OCI-M1 (cell line): ENCODE data around the gene ADAM19.

Experiments
- DNase-seq: peaks from one replicate; lab custom pipeline; 2025; lab: John Stamatoyannopoulos, UW

Gene ADAM19

DNA sequence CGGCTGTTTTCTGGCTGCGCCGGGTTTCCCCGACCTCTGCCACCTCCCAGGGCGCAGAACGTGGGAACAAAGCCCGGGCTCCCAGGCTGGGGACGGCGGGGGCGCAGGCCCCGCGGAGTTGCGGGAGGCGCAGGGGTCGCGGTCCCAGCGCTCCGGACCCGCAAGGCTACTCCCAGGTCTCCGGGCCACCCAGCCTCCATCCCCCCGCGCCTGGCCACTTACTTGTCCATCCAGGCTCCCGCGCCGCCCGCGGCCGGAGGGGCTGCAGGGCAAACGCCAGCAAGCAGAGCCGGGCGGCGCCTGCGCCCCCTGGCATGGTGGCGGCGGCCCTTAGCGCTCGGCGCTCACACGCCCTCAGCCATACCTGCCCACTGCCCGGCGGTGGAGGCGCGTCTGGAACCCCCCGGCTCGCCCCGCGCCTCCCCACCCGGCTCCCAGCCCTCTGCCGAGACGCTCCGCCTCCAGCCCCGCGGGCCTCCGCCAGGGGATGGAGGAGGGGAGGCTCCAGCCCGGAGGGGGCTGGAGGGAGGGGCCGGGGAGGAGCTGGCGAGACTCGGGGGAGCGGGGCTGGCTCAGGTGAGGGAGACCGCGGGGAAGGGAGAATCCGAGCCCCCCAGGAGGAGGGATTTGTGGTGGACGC lies at the start of gene ADAM19:
Gene ADAM19, minus strand, starts transcription at position 395 of the 640 bp plus-strand sequence. Its CDS starts 79 bp downstream, at position 316.
- no peak for DNase-seq

- peak; percentile 22 for DNase-seq
These were observed 48.6 kb upstream of the ADAM19 start for GRCh38 chr5:157624144-157624543.

- DNase-seq, result no peak
These were observed 45.2 kb upstream of the ADAM19 start for GRCh38 chr5:157620776-157621175.

DNA sequence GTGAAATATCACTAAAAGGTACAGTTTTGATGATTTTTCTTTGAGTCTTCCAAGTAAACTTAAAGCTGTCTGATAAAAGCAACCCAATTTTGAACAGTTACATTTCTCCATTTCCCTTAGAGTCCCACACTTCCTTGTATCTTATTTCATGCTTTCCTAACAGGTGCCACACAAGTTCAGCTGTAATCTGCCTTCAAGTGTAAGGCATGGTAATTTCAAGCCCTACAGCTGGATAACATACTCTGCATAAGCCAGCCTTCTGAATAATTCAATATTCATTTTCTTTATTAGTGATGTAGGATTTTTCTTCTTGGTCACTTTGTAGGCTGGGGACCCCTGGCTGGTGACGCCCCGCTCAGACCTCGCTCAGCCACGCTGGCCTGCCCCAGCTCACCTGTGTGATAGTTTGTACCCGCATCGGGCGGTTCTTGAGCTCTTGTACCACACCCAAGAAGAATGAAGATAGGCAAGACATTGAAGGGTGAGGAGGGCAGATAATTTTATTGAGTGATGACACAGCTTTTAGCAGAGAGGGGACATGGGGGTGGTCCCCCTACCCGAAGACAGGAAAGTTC lies 42.7 kb upstream of the ADAM19 start:
- DNase-seq, result no peak

GRCh38 chr5:157616785-157617184 lies 41.2 kb upstream of the ADAM19 start:
- no peak for DNase-seq

- peak; percentile 35 for DNase-seq
These were observed 38.0 kb upstream of the ADAM19 start for GRCh38 chr5:157613385-157614245.

- DNase-seq, result no peak
These were observed 37.0 kb upstream of the ADAM19 start for GRCh38 chr5:157612581-157612980.

DNA sequence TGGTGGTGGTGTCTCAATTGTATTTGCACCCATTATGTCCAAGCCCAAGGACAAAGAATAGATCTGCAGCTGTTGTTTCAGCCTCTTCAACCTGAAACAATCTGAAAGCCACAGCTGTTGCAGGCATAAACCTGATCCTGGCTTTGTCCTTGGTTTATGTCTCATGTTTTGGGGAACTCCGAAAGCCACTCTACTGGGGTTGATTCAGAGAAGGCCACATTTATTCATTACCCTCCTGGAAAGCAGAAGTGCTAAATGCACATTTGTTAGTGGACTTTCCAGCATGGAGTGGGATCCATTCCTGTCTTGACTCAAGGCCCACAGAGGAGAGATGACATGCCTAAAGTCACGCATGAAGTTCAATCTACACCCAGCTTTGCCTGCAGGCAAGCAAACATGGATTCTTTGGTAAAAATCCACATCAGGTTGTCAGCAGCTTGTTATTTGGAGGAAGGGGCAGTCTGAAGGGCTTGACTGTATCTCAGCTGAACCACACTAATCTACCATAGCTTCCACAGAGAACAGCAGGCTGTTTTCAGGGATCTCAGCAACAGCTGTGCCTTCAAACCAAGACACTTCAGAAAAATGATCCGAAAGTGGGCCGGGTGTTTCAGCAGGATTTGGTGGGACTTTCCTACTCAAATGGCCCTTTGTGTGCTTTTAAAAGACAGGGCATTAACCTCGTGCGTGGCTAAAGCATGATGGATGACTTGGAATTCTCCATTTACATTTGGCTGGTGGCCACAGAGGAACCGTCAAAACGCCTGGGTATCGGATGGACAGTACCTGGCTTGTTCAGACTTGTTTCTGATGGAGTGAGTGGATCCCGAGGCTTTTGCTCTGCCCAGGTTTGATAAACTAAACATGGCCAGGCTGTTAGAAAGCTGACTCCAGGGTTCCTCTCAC lies 36.2 kb upstream of the ADAM19 start:
- peak; percentile 24 for DNase-seq

DNA sequence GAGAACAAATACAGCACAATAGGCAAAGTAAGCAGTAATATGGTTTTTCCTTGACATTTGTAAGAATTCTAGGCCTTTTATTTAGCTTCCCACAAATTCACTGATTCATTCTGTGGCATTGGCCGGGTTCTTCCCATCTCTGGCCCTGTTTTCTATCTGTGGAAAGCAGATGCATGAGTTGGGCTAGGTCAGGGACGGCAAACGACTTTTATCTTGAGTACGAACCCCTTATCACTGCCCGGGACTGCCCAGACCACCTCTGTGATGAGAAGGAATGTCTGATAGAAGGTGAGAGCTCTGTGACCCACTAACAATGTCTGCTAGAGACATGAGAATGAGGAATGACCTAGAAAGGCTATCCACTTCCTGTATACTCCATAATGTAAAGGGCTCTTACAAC lies 35.4 kb upstream of the ADAM19 start:
- DNase-seq, result peak; percentile 71

GRCh38 chr5:157608972-157609565 lies 33.5 kb upstream of the ADAM19 start:
- DNase-seq, result no peak

DNA sequence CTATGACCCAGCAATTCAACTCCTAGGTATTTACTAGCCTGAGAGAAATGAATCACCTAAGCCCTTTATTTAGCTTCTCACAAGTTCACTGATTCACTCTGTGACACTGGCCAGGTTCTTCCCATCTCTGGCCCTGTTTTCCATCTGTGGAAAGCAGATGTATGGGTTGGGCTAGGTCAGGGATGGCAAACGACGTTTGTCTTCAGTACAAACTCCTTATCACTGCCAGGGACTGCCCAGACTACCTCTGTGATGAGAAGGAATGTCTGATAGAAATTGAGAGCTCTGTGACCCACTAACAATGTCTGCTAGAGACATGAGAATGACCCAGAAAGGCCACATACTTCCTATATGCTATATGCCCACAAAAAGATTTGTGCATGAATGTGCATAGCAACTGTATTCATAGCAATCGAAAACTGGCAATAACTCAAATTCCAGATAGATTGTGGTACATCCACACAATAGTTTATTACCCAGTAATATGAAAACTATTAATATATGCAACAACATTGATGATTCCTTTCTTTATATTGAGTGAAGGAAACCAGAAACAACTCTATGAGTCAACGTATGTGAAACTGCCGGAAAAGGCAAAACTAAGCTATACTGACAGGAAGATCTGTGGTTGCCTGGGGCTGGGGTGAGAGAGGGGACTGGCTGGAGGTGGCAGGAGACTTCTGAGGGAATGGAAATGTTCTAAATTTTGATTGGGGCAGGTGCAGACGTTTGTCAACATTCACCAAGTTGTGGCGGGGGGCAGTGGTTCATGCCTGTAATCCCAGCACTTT lies 32.0 kb upstream of the ADAM19 start:
- no peak for DNase-seq

DNA sequence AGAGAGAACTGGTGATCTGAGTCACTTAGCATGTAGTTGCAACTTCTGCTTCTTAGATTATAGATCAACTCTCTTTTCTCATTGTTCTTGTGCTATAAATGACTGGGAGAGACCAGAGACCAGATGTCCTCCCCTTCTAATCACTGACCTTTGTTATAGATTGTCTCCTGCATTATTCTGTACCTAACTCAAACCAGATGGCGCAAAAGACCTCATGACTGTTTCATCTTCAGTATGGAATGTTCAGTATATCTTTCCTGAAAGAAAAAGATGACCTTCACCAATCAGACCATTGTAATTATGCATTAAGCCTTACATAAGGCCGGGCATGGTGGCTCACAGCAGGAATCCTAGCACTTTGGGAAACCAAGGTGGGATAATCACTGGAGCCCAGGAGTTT lies 30.5 kb upstream of the ADAM19 start:
- DNase-seq, result no peak

GRCh38 chr5:157603333-157604190 lies 28.0 kb upstream of the ADAM19 start:
- no peak for DNase-seq

GRCh38 chr5:157602505-157602904 lies 26.9 kb upstream of the ADAM19 start:
- DNase-seq, result no peak

DNA sequence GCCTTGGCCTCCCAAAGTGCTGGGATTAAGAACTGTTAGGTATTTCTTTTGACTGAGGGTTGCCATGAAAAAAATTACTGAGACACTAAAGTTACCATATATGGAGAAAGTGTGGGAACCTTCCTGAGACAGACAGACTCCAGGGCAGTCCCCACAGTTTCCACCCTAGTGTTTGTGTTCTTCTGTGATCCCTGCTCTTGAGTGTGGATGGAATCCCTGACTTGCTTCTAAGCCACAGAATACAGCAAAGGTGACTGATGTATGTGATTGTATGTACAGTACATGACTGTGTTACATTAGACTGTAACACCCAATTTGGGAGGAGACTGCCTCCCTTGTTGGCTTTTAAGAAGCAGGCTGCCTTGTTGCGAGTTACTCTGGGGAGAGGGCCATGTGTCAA lies 24.7 kb upstream of the ADAM19 start:
- no peak for DNase-seq

DNA sequence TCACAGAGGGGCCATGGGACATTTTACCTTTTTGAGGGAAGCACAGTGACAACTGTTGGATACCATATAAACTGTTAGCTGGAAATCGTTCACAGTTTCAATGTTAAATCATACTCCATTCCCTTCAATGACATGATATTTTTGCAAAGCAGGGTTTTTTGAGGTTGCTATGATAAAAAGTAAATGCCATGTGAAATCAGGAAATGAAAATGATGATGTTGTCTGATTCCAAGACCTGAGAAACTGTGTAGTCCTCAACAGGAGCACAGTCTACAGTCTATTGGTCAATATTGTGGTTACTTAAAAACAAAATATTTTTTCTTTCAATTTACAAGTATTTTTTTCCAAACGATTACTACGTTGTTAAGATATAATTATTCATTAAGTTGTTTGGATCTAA lies 24.0 kb upstream of the ADAM19 start:
- no peak for DNase-seq

GRCh38 chr5:157598350-157598936 lies 22.9 kb upstream of the ADAM19 start:
- peak; percentile 25 for DNase-seq

- DNase-seq, result no peak
These were observed 21.7 kb upstream of the ADAM19 start for GRCh38 chr5:157597277-157597676.

DNA sequence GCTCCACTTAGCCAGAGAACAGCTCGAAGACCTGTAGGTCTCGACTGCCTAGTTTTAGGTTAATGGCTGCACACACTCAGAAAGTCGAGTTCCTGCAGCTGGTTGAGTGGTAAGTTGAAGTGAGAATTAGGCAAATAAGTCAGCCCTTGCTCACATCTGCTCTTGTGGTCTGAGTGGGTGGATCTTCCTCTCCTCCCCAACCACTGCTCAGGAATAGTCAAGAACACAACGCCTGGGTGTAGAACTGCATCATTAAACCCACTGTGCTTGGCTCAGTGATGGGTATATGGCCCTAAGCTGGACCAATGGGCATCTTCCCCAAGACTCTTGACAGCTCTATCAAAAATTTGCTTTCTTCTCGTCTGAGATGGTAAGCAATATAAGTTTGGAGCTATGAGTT lies 20.9 kb upstream of the ADAM19 start:
- no peak for DNase-seq
